Measurements from ENCODE around the gene LGALS7.
"Not testable (repeated sequence)": the region's sequence is repeated elsewhere in the genome, so short reads cannot be mapped to it uniquely, and the experiment has no call there.

The LGALS7 gene

DNA sequence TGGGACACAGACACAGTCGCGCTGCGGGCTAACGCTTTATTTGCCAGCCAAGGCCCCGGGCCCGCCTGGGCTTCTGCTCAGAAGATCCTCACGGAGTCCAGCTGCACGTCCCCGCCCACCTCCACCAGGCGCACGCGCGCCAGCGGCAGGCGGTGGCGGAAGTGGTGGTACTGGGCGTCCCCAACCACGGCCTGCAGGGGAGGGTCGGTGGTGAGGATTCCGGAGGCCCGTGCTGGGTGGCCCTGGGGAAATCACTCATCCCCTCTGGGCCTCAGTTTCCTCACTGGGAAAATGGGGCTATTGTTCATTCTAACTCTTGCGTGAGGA lies 2.4 kb downstream of the LGALS7 start:
- DNase-seq (ENCODE audit: low read depth), result not testable (repeated sequence)

- not testable (repeated sequence) for DNase-seq (ENCODE audit: low read depth)
These were observed 2.9 kb downstream of the LGALS7 start for GRCh38 chr19:38770228-38770948.

GRCh38 chr19:38769635-38770211 lies 3.6 kb downstream of the LGALS7 start:
- DNase-seq (ENCODE audit: low read depth), result peak; percentile 54

DNA sequence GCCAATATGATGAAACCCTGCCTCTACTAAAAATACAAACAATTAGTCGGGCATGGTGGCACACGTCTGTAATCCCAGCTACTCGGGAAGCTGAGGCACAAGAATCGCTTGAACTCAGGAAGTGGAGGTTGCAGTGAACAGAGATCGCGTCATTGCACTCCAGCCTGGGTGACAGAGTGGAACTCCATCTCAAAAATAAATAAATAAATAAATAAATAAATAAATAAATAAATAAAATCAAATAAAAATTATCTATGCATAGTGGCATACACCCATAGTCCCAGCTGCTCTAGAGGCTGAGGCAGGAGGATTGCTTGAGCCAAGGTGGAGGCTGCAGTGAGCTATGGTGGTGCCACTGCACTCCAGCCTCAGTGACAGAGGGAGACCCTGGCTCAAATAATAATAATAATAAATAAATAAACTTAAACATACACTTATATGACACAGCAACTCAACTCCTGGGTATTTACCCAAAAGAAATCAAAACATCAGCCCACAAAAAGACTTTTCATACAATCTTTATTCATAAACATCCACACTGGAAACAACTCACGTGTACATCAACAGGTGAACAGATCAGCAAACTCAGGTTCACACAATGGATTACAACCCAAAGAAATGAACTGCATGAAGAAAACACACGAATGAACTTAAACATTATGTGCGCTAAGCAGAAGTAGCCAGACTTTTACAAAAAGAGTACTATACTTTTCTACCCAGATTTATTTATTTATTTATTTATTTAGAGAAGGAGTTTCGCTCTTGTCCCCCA lies 6.9 kb downstream of the LGALS7 start:
- DNase-seq (ENCODE audit: low read depth), result no peak

DNA sequence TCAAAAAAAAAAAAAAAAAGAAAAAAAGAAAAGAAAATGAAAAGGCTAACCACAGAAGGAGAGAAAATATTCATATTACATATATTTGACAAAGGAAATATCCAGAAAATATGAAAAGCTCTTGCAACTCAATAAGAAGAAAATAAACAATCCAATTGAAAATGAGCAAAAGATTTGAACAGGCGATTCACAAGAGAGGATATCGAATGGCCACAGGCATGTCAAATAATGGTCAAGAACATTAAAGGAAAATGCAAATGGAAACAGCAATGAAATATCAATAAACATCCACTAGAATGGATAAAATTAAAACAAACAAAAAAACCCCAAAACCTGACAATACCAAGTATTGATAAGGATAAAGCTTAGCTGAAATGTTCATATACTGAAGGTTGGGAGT lies 8.1 kb downstream of the LGALS7 start:
- DNase-seq (ENCODE audit: low read depth), result no peak

DNA sequence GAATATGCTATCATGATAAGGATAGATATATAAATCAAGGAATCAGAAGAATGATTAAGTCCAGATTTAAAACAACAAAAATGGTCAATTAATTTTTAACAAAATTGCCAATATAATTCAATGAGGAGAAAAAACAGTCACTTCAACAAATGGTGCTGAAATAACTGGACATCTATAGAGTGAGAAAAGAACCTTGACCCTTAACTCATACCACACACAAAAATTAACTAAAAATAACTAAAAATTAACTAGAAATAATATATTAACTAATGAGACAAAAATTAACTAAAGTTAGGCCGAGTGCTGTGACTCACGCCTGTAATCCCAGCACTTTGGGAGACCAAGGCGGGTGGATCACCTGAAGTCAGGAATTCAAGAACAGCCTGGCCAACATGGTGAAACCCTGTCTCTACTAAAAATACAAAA lies 9.5 kb downstream of the LGALS7 start:
- no peak for DNase-seq (ENCODE audit: low read depth)

DNA sequence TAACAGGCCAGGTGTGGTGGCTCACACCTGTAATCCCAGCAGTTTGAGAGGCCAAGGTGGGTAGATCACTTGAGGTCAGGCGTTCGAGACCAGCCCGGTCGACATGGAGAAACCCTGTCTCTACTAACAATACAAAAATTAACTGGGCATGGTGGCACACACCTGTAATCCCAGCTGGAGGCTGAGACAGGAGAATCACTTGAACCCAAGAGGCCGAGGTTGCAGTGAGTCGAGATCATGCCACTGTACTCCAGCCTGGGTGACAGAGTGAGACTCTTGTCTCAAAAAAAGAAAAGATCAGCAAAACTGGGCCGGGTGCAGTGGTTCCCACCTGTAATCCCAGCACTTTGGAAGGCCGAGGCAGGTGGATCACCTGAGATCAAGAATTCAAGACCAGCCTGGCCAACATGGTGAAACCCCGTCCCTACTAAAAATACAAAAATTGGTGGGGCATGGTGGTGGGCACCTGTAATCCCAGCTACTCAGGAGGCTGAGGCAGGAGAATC lies 11.4 kb downstream of the LGALS7 start:
- not testable (repeated sequence) for DNase-seq (ENCODE audit: low read depth)

GRCh38 chr19:38760805-38761517 lies 12.4 kb downstream of the LGALS7 start:
- not testable (repeated sequence) for DNase-seq (ENCODE audit: low read depth)

DNA sequence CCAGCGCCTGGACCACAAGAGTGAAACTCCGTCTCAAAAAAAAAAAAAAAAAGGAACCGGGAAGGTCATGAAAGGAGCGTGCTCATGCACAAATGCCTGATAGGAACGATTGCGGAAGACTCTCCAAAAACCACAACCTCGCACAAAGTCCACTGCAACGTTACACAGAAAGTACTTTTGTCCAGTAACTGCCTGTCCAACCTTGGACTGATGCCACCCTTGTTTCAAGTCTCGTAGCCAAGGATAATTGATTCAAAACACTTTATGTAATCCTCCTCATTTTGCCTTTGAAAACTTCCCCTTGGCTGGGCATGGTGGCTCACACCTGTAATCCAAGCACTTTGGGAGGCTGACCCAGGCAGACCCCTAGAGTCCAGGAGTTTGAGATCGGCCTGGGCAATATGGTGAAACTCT lies 13.7 kb downstream of the LGALS7 start:
- no peak for DNase-seq (ENCODE audit: low read depth)

GRCh38 chr19:38754196-38754595 lies 19.1 kb downstream of the LGALS7 start:
- not testable (repeated sequence) for DNase-seq (ENCODE audit: low read depth)

- DNase-seq (ENCODE audit: low read depth), result not testable (repeated sequence)
These were observed 19.5 kb downstream of the LGALS7 start for GRCh38 chr19:38753783-38754182.

DNA sequence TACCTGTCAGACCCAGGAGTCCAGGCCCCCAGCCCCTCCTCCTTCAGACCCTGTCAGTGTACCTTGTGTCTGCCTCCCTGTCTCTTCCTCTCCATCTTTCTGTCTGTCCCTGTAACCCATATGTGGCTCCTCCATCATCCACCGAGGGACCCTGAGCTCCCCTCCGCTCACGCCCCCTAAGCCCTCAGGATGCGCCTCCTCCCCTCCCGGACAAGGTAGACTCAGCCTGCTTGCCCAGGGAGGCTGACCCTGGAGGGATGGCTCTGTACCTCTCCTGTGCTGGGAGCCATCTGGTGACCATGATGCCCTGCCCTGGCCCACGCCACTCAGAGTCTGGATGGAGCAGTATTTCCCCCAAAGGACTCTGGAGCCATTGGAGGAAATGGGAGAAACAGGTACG lies 28.0 kb downstream of the LGALS7 start:
- no peak for DNase-seq (ENCODE audit: low read depth)

GRCh38 chr19:38744874-38745273 lies 28.4 kb downstream of the LGALS7 start:
- DNase-seq (ENCODE audit: low read depth), result no peak

GRCh38 chr19:38744298-38744681 lies 29.0 kb downstream of the LGALS7 start, which contains the start of gene CAPN12:
CAPN12 (minus strand) TSS chr19:38744474; CDS start chr19:38744165, 309 bp downstream.
- no peak for DNase-seq (ENCODE audit: low read depth)

DNA sequence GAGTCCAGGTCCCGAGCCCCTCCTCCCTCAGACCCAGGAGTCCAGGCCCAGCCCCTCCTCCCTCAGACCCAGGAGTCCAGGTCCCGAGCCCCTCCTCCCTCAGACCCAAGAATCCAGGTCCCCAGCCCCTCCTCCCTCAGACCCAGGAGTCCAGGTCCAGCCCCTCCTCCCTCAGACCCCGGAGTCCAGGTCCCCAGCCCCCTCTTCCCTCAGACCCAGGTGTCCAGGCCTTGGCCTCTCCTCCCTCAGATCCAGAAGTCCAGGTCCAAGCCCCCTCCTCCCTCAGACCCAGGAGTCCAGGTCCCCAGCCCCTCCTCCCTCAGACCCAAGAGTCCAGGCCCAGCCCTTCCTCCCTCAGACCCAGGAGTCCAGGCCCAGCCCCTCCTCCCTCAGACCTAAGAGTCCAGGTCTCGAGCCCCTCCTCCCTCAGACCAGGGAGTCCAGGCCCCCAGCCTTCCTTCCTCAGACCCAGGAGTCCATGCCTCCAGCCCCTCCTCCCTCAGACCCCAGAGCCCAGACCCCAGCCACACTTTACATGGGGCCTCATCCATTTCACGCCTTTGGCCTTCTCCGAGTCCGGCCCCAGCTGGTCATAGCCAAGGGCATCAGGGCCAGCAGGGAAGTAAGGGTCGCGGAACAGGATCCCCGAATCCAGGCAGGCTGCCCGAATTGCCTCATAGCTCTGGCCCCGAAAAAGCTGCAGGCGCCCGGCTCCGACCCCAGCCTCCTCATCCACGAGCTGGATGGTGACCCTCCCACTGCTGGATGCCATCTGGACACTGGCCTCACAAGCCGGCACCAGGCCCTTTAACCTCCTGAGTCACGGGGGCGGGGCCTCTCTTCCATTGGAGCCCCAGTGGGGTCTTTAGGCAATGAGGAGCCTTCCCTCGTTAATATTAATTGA lies 29.7 kb downstream of the LGALS7 start:
- DNase-seq (ENCODE audit: low read depth), result no peak

DNA sequence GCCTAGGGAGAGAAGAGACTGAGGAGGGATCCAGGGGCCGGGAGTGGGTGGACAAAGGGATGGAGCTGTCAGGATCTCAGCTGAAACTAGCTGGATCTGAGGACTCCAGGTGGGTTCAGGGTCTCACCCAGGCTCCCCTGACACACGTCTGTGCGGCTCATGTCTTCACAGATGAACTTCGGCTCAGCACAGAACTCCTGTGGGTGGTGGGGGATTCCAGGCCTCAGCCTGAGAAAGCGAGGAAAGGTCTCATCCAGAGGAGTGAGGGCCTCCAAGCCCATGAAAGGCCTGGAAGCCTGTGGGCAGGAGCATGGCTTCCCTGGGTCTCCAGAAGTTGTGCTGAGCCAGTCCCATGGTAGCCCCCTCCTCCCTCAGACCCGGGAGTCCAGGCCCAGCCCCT lies 30.4 kb downstream of the LGALS7 start:
- DNase-seq (ENCODE audit: low read depth), result no peak

GRCh38 chr19:38742296-38742695 lies 31.0 kb downstream of the LGALS7 start:
- DNase-seq (ENCODE audit: low read depth), result no peak

DNA sequence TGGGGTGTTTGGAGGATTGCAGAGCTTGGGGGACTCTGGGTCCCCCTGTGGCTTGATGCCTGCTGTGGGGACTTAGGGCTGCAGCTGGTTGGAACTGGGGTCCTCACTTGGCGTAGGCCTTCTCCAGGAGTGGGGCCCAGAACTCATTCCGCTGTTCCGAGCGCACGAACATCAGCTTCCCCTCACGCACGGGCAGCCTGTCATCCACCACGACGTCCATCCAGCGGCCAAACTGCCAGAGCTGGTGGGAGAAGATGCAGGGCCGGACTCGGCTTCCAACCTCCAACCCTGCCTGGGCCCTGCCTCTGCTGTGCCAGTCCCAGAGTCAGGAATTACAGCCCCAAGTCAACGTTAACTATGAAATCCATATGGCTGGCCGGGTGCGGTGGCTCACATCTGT lies 31.6 kb downstream of the LGALS7 start:
- DNase-seq (ENCODE audit: low read depth), result no peak

DNA sequence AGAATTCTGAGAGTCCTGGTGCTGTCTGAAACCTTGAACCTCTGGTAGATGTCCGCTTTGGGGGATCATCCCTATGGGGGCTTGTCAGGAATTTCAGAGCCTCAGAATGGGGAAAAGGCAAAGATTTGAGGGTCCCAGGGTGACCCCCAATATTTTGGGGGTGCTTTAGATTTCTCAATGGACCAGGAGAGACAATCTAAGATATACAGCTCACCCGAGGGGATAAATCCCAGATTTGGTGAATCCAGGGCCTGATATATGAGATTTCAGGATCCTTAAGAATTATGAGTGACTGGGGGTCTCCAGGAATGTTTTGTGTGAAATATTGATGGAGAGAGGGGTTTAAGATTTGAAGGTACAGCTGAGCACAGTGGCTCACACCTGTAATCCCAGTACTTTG lies 32.4 kb downstream of the LGALS7 start:
- DNase-seq (ENCODE audit: low read depth), result no peak

GRCh38 chr19:38740257-38740592 lies 33.1 kb downstream of the LGALS7 start:
- no peak for DNase-seq (ENCODE audit: low read depth)

All from ELR (cell line).